Neural progenitor cell (in vitro differentiated cells): ENCODE measurements around the gene AGRP. TPM values are rescaled to one million over a fixed set of nuclear protein-coding genes. Genes with fewer than 3 reads are reported as not detected.

ENCODE experiments used
- DNase-seq: peaks from one replicate; pipeline ENCODE4 v3.0.0-alpha.2; 2016; ENCODE audit warnings: low spot score
- H2AFZ ChIP-seq: fragments of 200-600 bp; sonication (generic); replicated peaks from 2 replicates; pipeline ENCODE4 v1.6.1; 2016; ENCODE audit warnings: antibody characterized with exemption
- H3F3A ChIP-seq: fragments of 200-600 bp; sonication (generic); 2 replicates; pipeline ENCODE4 v1.6.1; 2016; ENCODE audit warnings: antibody characterized with exemption, low read depth
- H3K27ac ChIP-seq: fragments of 200-600 bp; sonication (generic); 2 replicates; pipeline ENCODE4 v1.5.1; 2016; ENCODE audit warnings: mild to moderate bottlenecking
- H3K27me3 ChIP-seq: fragments of 200-600 bp; sonication (generic); 2 replicates; pipeline ENCODE4 v1.6.1; 2016; ENCODE audit warnings: mild to moderate bottlenecking, moderate library complexity
- H3K36me3 ChIP-seq: fragments of 200-600 bp; sonication (generic); 2 replicates; pipeline ENCODE4 v1.5.1; 2016
- H3K4me1 ChIP-seq: fragments of 200-600 bp; sonication (generic); 2 replicates; pipeline ENCODE4 v1.6.1; 2016; ENCODE audit warnings: mixed run types
- H3K4me2 ChIP-seq: fragments of 200-600 bp; sonication (generic); 2 replicates; pipeline ENCODE4 v1.6.1; 2016
- H3K4me3 ChIP-seq: fragments of 200-600 bp; sonication (generic); 2 replicates; pipeline ENCODE4 v1.5.1; 2016
- H3K79me2 ChIP-seq: fragments of 200-600 bp; sonication (generic); 2 replicates; pipeline ENCODE4 v1.6.1; 2016; ENCODE audit warnings: low read depth
- H3K9ac ChIP-seq: fragments of 200-600 bp; sonication (generic); 2 replicates; pipeline ENCODE4 v1.6.1; 2016
- H3K9me3 ChIP-seq: fragments of 200-600 bp; sonication (generic); 2 replicates; pipeline ENCODE4 v1.5.1; 2016; ENCODE audit warnings: low read depth
- H4K20me1 ChIP-seq: fragments of 200-600 bp; sonication (generic); 2 replicates; pipeline ENCODE4 v1.6.1; 2016; ENCODE audit warnings: low read depth
- H3K27ac Mint-ChIP-seq: 3 replicates; pipeline ENCODE4 v1.8.0; 2021; ENCODE audit warnings: mixed read lengths
- H3K27me3 Mint-ChIP-seq: 2 replicates; pipeline ENCODE4 v1.8.0; 2022; ENCODE audit warnings: low read depth, mild to moderate bottlenecking, inconsistent platforms, moderate library complexity, mixed read lengths; ENCODE audit not compliant: insufficient read depth
- H3K36me3 Mint-ChIP-seq: 3 replicates; pipeline ENCODE4 v1.8.0; 2021; ENCODE audit warnings: mixed read lengths
- H3K4me1 Mint-ChIP-seq: 3 replicates; pipeline ENCODE4 v1.8.0; 2021; ENCODE audit warnings: mixed read lengths
- H3K4me3 Mint-ChIP-seq: 3 replicates; pipeline ENCODE4 v1.8.0; 2021; ENCODE audit warnings: mild to moderate bottlenecking, moderate library complexity, mixed read lengths
- H3K9me3 Mint-ChIP-seq: 3 replicates; pipeline ENCODE4 v1.8.0; 2020; ENCODE audit warnings: mixed read lengths
- EZH2 ChIP-seq: fragments of 200-600 bp; sonication (generic); IDR thresholded peaks from 2 replicates; pipeline ENCODE4 v1.6.1; 2017; ENCODE audit warnings: antibody characterized with exemption, mild to moderate bottlenecking, moderate library complexity
- EZH2phosphoT487 ChIP-seq: fragments of 200-600 bp; sonication (generic); IDR thresholded peaks from 2 replicates; pipeline ENCODE4 v1.6.1; 2017; ENCODE audit warnings: antibody characterized with exemption
- total RNA-seq: library from RNA; depleted of rRNA; stranded (reverse); fragments of >200 nt; gene quantifications from 2 replicates; pipeline ENCODE4 v1.2.3, GENCODE V29; 2015; ENCODE audit warnings: low replicate concordance
- TF ChIP-seq, protein P1 (sequence below): fragments of 200-600 bp; sonication (generic); IDR thresholded peaks from 2 replicates; pipeline ENCODE4 v1.5.1; 2017; ENCODE audit warnings: antibody characterized with exemption, mild to moderate bottlenecking

Gene AGRP
- total RNA-seq, 1 donor from 2014 or later, result not detected

DNA sequence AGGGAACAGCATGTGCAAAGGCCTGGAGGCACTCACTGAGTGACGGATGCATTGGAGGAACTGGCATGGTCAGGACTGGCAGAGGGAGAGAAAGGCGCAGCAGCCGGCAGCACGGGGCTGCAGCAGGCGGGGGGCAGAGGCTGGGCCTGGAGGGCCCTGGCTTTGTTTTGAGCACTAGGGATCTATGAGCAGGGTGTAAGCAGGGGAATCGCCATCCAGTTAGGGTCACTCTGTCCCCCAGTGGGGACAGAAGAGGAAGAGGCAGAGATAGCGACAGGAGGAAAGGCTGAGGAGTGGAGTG, 38.3 kb downstream of the AGRP start:
- Mint-ChIP-seq H3K9me3 (no peaks in the 10 kb centered on the region), H3K4me3 (no peak overlapping the region), H3K27me3 (no peaks in the 10 kb centered on the region), H3K27ac (peak overlapping the region; percentile 70), H3K4me1 (peaks cover 8% of the 10 kb centered on the region), H3K36me3 (no peaks in the 10 kb centered on the region)
- Histone ChIP-seq H3K9ac (no peak overlapping the region), H3K27ac (no peak overlapping the region), H4K20me1 (peaks cover 14% of the 10 kb centered on the region), H3K27me3 (no peaks in the 10 kb centered on the region), H3K79me2 (no peaks in the 10 kb centered on the region), H3K4me1 (peaks cover 7% of the 10 kb centered on the region), H3F3A (no peaks in the 10 kb centered on the region), H3K4me3 (no peak overlapping the region), H3K9me3 (no peaks in the 10 kb centered on the region), H3K36me3 (no peaks in the 10 kb centered on the region), H2AFZ (no peak overlapping the region), H3K4me2 (no peak overlapping the region)
- TF ChIP-seq, protein P1, sequence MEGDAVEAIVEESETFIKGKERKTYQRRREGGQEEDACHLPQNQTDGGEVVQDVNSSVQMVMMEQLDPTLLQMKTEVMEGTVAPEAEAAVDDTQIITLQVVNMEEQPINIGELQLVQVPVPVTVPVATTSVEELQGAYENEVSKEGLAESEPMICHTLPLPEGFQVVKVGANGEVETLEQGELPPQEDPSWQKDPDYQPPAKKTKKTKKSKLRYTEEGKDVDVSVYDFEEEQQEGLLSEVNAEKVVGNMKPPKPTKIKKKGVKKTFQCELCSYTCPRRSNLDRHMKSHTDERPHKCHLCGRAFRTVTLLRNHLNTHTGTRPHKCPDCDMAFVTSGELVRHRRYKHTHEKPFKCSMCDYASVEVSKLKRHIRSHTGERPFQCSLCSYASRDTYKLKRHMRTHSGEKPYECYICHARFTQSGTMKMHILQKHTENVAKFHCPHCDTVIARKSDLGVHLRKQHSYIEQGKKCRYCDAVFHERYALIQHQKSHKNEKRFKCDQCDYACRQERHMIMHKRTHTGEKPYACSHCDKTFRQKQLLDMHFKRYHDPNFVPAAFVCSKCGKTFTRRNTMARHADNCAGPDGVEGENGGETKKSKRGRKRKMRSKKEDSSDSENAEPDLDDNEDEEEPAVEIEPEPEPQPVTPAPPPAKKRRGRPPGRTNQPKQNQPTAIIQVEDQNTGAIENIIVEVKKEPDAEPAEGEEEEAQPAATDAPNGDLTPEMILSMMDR, result no peak
- TF ChIP-seq EZH2 (no peak), EZH2phosphoT487 (no peak)
- DNase-seq, result no peak

DNA sequence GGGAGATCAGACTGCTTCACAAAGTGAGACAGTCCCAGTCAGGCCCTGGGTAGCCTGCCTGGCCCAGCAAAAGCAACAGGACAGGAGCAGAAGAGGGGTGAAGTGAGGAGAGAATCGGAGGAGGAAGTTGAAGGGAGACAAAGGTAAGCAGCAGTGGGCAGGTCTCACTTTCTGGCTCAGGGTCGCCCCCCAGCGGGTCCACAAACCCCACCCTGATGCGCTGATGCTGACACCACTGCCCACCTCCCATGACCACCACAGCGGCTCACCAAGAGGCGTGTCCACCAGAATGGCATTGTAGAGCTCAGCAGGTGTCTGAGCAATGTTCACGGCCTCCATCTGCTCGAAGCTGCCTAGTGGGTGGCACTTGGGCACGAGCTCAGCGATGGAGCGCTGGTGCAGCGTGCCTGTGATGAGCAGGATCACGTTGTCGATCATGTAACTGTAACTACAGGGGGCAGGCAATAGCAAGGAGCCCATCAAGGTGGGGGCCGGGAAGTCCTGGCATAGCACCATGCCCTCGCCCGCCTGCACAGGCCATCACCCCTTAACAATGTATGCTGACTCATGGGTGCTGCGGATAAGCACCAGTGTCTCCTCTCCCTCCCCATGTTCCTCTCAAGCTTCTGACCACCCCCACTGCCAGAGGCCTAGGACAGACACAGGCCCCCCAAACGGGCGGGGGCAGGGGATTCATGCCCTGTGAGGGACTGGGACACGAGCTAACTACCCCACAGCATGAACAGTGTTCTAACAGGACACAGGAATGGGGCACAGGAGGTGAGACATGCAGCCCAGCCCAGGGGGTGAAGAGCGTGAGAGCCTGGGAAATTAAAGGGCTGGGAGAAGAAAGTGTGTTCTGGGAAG, 38.9 kb downstream of the AGRP start:
- Histone ChIP-seq H3K79me2 (no peaks in the 10 kb centered on the region), H3K36me3 (no peaks in the 10 kb centered on the region), H4K20me1 (peaks cover 14% of the 10 kb centered on the region), H3K4me1 (peaks cover 7% of the 10 kb centered on the region), H3K4me2 (no peak overlapping the region), H2AFZ (no peak overlapping the region), H3K9me3 (no peaks in the 10 kb centered on the region), H3K27me3 (no peaks in the 10 kb centered on the region), H3K9ac (no peak overlapping the region), H3K27ac (no peak overlapping the region), H3F3A (no peaks in the 10 kb centered on the region), H3K4me3 (no peak overlapping the region)
- Mint-ChIP-seq H3K9me3 (no peaks in the 10 kb centered on the region), H3K4me1 (peaks cover 8% of the 10 kb centered on the region), H3K4me3 (no peak overlapping the region), H3K27me3 (no peaks in the 10 kb centered on the region), H3K36me3 (no peaks in the 10 kb centered on the region), H3K27ac (peak overlapping the region; percentile 70)
- no peak for DNase-seq
- no peak for TF ChIP-seq EZH2phosphoT487
- no peak for TF ChIP-seq EZH2
- TF ChIP-seq, protein P1, result peak; percentile 18

DNA sequence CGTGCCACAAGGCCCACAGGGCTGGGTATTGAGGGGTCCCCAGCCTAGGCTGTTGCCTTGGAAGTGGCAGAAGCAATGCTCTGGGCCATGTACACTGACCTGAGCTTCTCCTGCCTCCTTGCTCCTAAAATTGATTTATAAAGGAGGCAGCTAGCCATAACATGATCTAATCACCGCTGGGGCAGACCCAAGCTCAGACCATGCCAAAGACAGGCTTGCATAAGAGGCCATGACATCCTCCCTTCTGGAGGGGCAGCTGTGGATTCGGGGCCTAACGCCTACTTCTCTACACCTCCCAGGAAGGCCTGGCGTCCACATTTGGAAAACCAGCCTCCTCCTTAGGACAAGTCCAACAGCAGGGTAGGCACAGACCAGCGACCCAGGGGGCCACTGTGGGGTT, 40.1 kb downstream of the AGRP start:
- Mint-ChIP-seq H3K9me3 (no peaks in the 10 kb centered on the region), H3K4me3 (no peak overlapping the region), H3K4me1 (peaks cover 8% of the 10 kb centered on the region), H3K27ac (peak overlapping the region; percentile 87), H3K27me3 (peaks cover 2% of the 10 kb centered on the region), H3K36me3 (peaks cover 3% of the 10 kb centered on the region)
- peaks cover 14% of the 10 kb centered on the region for H4K20me1 ChIP-seq
- no peaks in the 10 kb centered on the region for H3K9me3 ChIP-seq
- H3K4me3 ChIP-seq, result no peak overlapping the region
- no peak overlapping the region for H3K9ac ChIP-seq
- H3K27me3 ChIP-seq, result no peaks in the 10 kb centered on the region
- no peaks in the 10 kb centered on the region for H3K36me3 ChIP-seq
- TF ChIP-seq EZH2, result no peak
- TF ChIP-seq EZH2phosphoT487, result no peak
- TF ChIP-seq, protein P1, result no peak
- no peak for DNase-seq
- peaks cover 7% of the 10 kb centered on the region for H3K4me1 ChIP-seq
- no peak overlapping the region for H3K27ac ChIP-seq
- no peaks in the 10 kb centered on the region for H3F3A ChIP-seq
- H2AFZ ChIP-seq, result no peak overlapping the region
- no peak overlapping the region for H3K4me2 ChIP-seq
- H3K79me2 ChIP-seq, result no peaks in the 10 kb centered on the region
